Effector memory CD8-positive, alpha-beta T cell (primary cell): ENCODE measurements around the gene ALG5.

ENCODE experiments used
- ATAC-seq: fragments of 150-1000 bp; cut with Tn5 transposase; replicated peaks from 2 replicates; pipeline ENCODE4 v1.10.0; 2021; ENCODE audit warnings: mild to moderate bottlenecking, moderate library complexity
- DNase-seq, 3 experiments: peaks; one replicate each; pipeline ENCODE4 v3.0.0; 2021
- H3K27ac Mint-ChIP-seq, 2 donors: one replicate each; pipeline ENCODE4 v1.8.0; 2022; ENCODE audit warnings: mild to moderate bottlenecking in 2 of 2, mixed read lengths in 2 of 2, moderate library complexity in 2 of 2
- H3K27me3 Mint-ChIP-seq, 2 donors: one replicate each; pipeline ENCODE4 v1.8.0; 2022; ENCODE audit warnings: mixed read lengths in 2 of 2
- H3K36me3 Mint-ChIP-seq: one replicate; pipeline ENCODE4 v1.8.0; 2022; ENCODE audit warnings: mild to moderate bottlenecking, moderate library complexity, mixed read lengths; ENCODE audit not compliant: insufficient read depth
- H3K4me1 Mint-ChIP-seq, 2 donors: one replicate each; pipeline ENCODE4 v1.8.0; 2022; ENCODE audit warnings: low read depth in 2 of 2, mixed read lengths in 2 of 2
- H3K4me3 Mint-ChIP-seq, 2 donors: one replicate each; pipeline ENCODE4 v1.8.0; 2022; ENCODE audit warnings: mild to moderate bottlenecking in 2 of 2, mixed read lengths in 2 of 2, moderate library complexity in 2 of 2
- H3K9me3 Mint-ChIP-seq, 2 donors: one replicate each; pipeline ENCODE4 v1.8.0; 2022; ENCODE audit warnings: mixed read lengths in 2 of 2

ALG5 gene

GRCh38 chr13:36965767-36966166 lies 33.4 kb downstream of the ALG5 start:
- no peaks in the 10 kb centered on the region for H3K9me3 Mint-ChIP-seq
- no peak for ATAC-seq
- no peaks in the 10 kb centered on the region for H3K27me3 Mint-ChIP-seq
- H3K36me3 Mint-ChIP-seq = peaks cover 63% of the 10 kb centered on the region
- no peak for DNase-seq
- no peak overlapping the region for H3K4me3 Mint-ChIP-seq
- no peak overlapping the region for H3K27ac Mint-ChIP-seq
- H3K4me1 Mint-ChIP-seq = peaks cover 0 to 11% of the 10 kb centered on the region in 2 donors

- no peak for ATAC-seq
- Mint-ChIP-seq H3K4me1 (peaks cover 6% of the 10 kb centered on the region in 2 donors), H3K36me3 (peaks cover 32% of the 10 kb centered on the region), H3K27me3 (no peaks in the 10 kb centered on the region), H3K4me3 (no peak overlapping the region), H3K27ac (peak overlapping the region in 1 of 2 donors; percentile 67), H3K9me3 (no peaks in the 10 kb centered on the region)
- DNase-seq = no peak
These were observed 39.6 kb downstream of the ALG5 start for GRCh38 chr13:36959456-36960116.

DNA sequence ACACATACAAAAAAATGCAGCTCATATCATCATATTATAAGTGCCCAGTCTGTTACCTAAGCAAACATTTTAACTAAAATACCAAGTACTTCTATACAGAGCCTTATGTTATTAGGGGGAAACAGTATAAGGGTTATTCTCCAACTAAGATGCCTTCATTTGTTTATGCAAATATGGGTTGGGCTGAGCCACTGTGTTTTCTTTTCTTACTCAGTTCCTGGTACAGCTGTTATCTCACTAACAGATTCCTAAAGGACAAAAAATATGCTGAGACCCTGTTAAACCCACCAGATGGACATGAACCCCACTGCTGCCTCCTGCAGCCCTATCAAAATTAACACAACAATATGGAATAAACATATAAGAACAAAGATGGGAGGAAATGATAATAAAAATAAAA lies 44.6 kb downstream of the ALG5 start:
- no peaks in the 10 kb centered on the region for H3K27me3 Mint-ChIP-seq
- H3K4me1 Mint-ChIP-seq = peaks cover 0 to 6% of the 10 kb centered on the region in 2 donors
- peak overlapping the region in 1 of 2 donors; percentile 56 for H3K27ac Mint-ChIP-seq
- no peak overlapping the region for H3K4me3 Mint-ChIP-seq
- ATAC-seq = no peak
- DNase-seq = no peak
- no peaks in the 10 kb centered on the region for H3K9me3 Mint-ChIP-seq
- peaks cover 26% of the 10 kb centered on the region for H3K36me3 Mint-ChIP-seq

DNA sequence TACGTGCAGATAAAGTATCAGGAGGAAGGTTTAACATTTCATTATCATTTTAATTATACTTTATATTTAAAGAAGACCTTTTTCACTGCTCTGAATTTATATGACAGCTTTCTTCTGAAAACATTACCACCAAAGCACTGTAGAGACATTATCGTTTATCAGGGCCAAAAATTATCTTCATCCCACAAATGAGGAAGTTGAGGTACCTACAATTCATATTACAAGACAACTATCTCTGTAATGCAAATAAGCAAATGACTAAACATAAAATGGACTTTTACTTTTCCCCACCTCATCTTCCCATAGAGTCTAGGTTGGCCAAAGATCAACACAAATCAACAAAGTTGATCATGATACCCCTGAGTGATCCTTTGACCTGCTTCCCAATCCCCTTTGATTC lies 48.2 kb downstream of the ALG5 start:
- DNase-seq = no peak
- peaks cover 22% of the 10 kb centered on the region for H3K36me3 Mint-ChIP-seq

DNA sequence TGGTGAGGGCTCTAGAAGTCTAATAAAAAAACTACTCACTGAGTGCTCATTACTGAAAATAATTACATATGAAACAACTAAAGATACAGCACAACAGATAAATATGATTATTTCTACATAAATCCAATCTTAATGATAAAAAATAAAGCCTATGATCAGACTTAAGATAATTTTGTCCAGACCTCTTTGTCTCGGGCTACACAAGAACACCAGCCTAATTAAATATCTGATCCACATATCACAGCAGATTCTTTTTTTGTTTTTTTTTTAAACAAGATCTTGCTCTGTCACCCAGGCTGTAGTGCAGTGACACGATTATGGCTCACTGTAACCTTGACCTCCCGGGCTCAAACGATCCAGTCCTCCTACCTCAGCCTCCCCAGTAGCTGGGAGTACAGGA lies 48.8 kb downstream of the ALG5 start:
- Mint-ChIP-seq H3K4me1 (no peaks in the 10 kb centered on the region), H3K27ac (peak overlapping the region in 1 of 2 donors; percentile 16), H3K36me3 (peaks cover 22% of the 10 kb centered on the region), H3K9me3 (no peaks in the 10 kb centered on the region), H3K4me3 (no peak overlapping the region), H3K27me3 (no peaks in the 10 kb centered on the region)
- ATAC-seq = no peak
- no peak for DNase-seq

More for the DNA sequence above, 48.2 kb downstream of the ALG5 start:
- H3K27me3 Mint-ChIP-seq = no peaks in the 10 kb centered on the region
- no peaks in the 10 kb centered on the region for H3K4me1 Mint-ChIP-seq
- no peaks in the 10 kb centered on the region for H3K9me3 Mint-ChIP-seq
- no peak overlapping the region for H3K4me3 Mint-ChIP-seq
- no peak overlapping the region for H3K27ac Mint-ChIP-seq
- no peak for ATAC-seq

GRCh38 chr13:36945078-36945477 lies 54.1 kb downstream of the ALG5 start:
- Mint-ChIP-seq H3K9me3 (no peaks in the 10 kb centered on the region), H3K36me3 (peaks cover 9% of the 10 kb centered on the region), H3K4me1 (no peaks in the 10 kb centered on the region), H3K27ac (no peak overlapping the region), H3K27me3 (peaks cover 0 to 6% of the 10 kb centered on the region in 2 donors), H3K4me3 (no peak overlapping the region)
- ATAC-seq = no peak
- no peak for DNase-seq

DNA sequence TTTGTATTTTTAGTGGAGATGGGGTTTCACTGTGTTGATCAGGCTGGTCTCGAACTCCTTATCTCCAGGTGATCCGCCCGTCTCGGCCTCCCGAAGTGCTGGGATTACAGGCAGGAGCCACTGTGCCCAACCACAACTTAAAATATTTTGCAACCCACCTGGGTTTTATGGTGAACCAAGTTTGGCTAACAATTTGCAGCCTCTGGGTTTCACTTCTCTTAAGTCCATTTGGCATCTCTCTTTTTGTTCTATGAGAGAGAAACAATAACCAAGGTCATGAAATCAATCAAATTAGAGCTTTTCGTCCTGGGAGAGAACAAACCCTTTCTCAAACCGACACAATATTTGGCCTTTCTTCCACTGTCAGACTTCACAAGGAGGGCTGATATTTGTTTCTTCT lies 73.5 kb downstream of the ALG5 start:
- no peaks in the 10 kb centered on the region for H3K36me3 Mint-ChIP-seq
- ATAC-seq = no peak

GRCh38 chr13:36924001-36924400 lies 75.1 kb downstream of the ALG5 start:
- no peaks in the 10 kb centered on the region for H3K36me3 Mint-ChIP-seq
- H3K4me1 Mint-ChIP-seq = peaks cover 6% of the 10 kb centered on the region in 2 donors
- H3K27me3 Mint-ChIP-seq = peaks cover 39 to 45% of the 10 kb centered on the region in 2 donors
- no peak overlapping the region for H3K4me3 Mint-ChIP-seq
- ATAC-seq (no peak), DNase-seq (no peak)
- H3K9me3 Mint-ChIP-seq = no peaks in the 10 kb centered on the region
- no peak overlapping the region for H3K27ac Mint-ChIP-seq

More for the DNA sequence above, 73.5 kb downstream of the ALG5 start:
- Mint-ChIP-seq H3K27ac (no peak overlapping the region), H3K9me3 (peaks cover 0 to 3% of the 10 kb centered on the region in 2 donors), H3K4me1 (peaks cover under 1% of the 10 kb centered on the region in 2 donors), H3K27me3 (peaks cover 30 to 38% of the 10 kb centered on the region in 2 donors), H3K4me3 (no peak overlapping the region)
- no peak for DNase-seq

- no peak overlapping the region for H3K4me3 Mint-ChIP-seq
- ATAC-seq = no peak
- H3K27me3 Mint-ChIP-seq = peaks cover 58 to 61% of the 10 kb centered on the region in 2 donors
- no peak overlapping the region for H3K27ac Mint-ChIP-seq
- DNase-seq = no peak
- no peaks in the 10 kb centered on the region for H3K36me3 Mint-ChIP-seq
- peaks cover 6 to 9% of the 10 kb centered on the region in 2 donors for H3K4me1 Mint-ChIP-seq
- H3K9me3 Mint-ChIP-seq = no peaks in the 10 kb centered on the region
These were observed 77.4 kb downstream of the ALG5 start for GRCh38 chr13:36921631-36922301.

DNA sequence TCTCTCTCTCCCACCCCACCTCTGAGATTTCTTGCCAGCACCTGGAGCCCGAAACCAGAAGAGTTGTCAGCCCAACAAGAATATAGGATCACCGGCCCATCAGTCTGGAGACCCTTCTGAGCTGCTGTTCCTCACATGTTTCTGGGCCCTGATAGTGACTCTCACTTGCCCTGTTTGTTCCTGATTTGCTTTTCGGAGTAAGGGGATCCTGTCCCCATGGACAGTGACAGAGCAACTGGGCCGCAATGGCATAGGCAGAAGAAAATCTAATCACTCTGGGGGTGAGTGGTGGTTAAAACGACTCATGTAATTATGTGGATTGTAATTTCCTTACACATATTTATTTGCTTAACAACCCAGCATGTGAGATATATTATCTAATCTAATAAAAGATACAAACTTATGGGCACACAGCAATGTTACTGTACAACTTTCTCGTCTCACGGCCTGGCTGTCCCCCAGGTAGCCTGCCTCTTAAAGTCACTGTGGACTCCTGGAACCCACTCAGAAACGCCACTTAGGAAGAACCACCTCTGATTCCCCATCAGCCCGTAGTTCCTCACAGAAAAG lies 78.4 kb downstream of the ALG5 start:
- Mint-ChIP-seq H3K36me3 (peaks cover 2% of the 10 kb centered on the region), H3K27me3 (peaks cover 69 to 72% of the 10 kb centered on the region in 2 donors)
- ATAC-seq = no peak

GRCh38 chr13:36919833-36920615 lies 79.1 kb downstream of the ALG5 start, which contains the start of gene SMAD9:
TSS of gene SMAD9 (minus strand) at chr13:36920238. CDS start at chr13:36879689, 40,549 bp downstream.
- no peak for DNase-seq
- peaks cover 72 to 74% of the 10 kb centered on the region in 2 donors for H3K27me3 Mint-ChIP-seq
- no peak within 1 kb of the TSS for H3K27ac Mint-ChIP-seq
- peaks cover 2% of the 10 kb centered on the region for H3K36me3 Mint-ChIP-seq
- no peaks in the 10 kb centered on the region for H3K9me3 Mint-ChIP-seq
- H3K4me3 Mint-ChIP-seq = peak within 1 kb of the TSS; percentile 71 to 73
- H3K4me1 Mint-ChIP-seq = peaks cover 6 to 9% of the 10 kb centered on the region in 2 donors
- ATAC-seq = peak; percentile 43

More for the DNA sequence above, 78.4 kb downstream of the ALG5 start:
- no peak for DNase-seq
- no peak overlapping the region for H3K27ac Mint-ChIP-seq
- peak overlapping the region; percentile 71 to 73 for H3K4me3 Mint-ChIP-seq
- peaks cover 6 to 9% of the 10 kb centered on the region in 2 donors for H3K4me1 Mint-ChIP-seq
- no peaks in the 10 kb centered on the region for H3K9me3 Mint-ChIP-seq

- Mint-ChIP-seq H3K9me3 (no peaks in the 10 kb centered on the region), H3K4me3 (peak overlapping the region; percentile 31 to 36), H3K27me3 (peaks cover 69 to 74% of the 10 kb centered on the region in 2 donors), H3K36me3 (peaks cover 2% of the 10 kb centered on the region), H3K27ac (no peak overlapping the region), H3K4me1 (peaks cover 6 to 9% of the 10 kb centered on the region in 2 donors)
- DNase-seq = no peak
- ATAC-seq = no peak
These were observed 79.8 kb downstream of the ALG5 start for GRCh38 chr13:36919171-36919832.
